Hindlimb muscle (tissue), 1 donor: Measurements from ENCODE around the gene L1TD1. TPM values are rescaled to one million over a fixed set of nuclear protein-coding genes. Genes with fewer than 3 reads are reported as not detected.
"Not testable (repeated sequence)": the region's sequence is repeated elsewhere in the genome, so short reads cannot be mapped to it uniquely, and the experiment has no call there.

Experiments used
- DNase-seq: peaks from one replicate; pipeline ENCODE4 v3.0.0-alpha.2; 2013
- polyA plus RNA-seq: library from polyadenylated mRNA; unstranded; fragments of 120-200 nt; gene quantifications from one replicate; pipeline ENCODE4 v1.2.1, GENCODE V29; 2013; ENCODE audit not compliant: insufficient read length

The L1TD1 gene
- polyA plus RNA-seq, 1 donor: 0.52 TPM

GRCh38 chr1:62235576-62235975 lies 40.9 kb downstream of the L1TD1 start:
- DNase-seq: no peak

- no peak for DNase-seq
Observed at GRCh38 chr1:62237361-62237760, 42.7 kb downstream of the L1TD1 start.

- no peak for DNase-seq
Observed at GRCh38 chr1:62237950-62238374, 43.3 kb downstream of the L1TD1 start.

- DNase-seq: no peak
Observed at GRCh38 chr1:62238507-62238906, 43.9 kb downstream of the L1TD1 start.

GRCh38 chr1:62239652-62240403 lies 45.2 kb downstream of the L1TD1 start:
- not testable (repeated sequence) for DNase-seq

GRCh38 chr1:62240651-62241370 lies 46.2 kb downstream of the L1TD1 start:
- DNase-seq: no peak

- DNase-seq: no peak
Observed at GRCh38 chr1:62241371-62242131, 46.9 kb downstream of the L1TD1 start.

- DNase-seq: not testable (repeated sequence)
Observed at GRCh38 chr1:62244380-62244779, 49.7 kb downstream of the L1TD1 start.

GRCh38 chr1:62245201-62245600 lies 50.6 kb downstream of the L1TD1 start:
- DNase-seq: no peak

GRCh38 chr1:62247391-62248168 lies 52.9 kb downstream of the L1TD1 start:
- no peak for DNase-seq

GRCh38 chr1:62250126-62250726 lies 55.6 kb downstream of the L1TD1 start:
- no peak for DNase-seq

GRCh38 chr1:62259551-62259950 lies 64.9 kb downstream of the L1TD1 start:
- no peak for DNase-seq

GRCh38 chr1:62260688-62261087 lies 66.0 kb downstream of the L1TD1 start:
- DNase-seq: no peak

Other genes with a start within 250 kb of the L1TD1 start
- gene KANK4, start 124.6 kb downstream of the L1TD1 start, polyA plus RNA-seq: 9.1 TPM
- gene USP1, start 242.2 kb downstream of the L1TD1 start, polyA plus RNA-seq: 37.8 TPM